K562 (cell line): Measurements from ENCODE around the gene WDFY2. TPM values are rescaled to one million over a fixed set of nuclear protein-coding genes. Genes with fewer than 3 reads are reported as not detected.

Experiments
- ATAC-seq: fragments of 200-7000 bp; cut with Tn5 transposase; 3 replicates; pipeline ENCODE4 v1.9.1; 2020; ENCODE audit warnings: moderate library complexity
- BruUV-seq: library from RNA; stranded (reverse); fragments of 400-500 nt; replicated peaks from 2 replicates; lab custom pipeline; 2021; lab: Mats Ljungman, UMichigan
- CTCF ChIA-PET: fragments of 300-600 bp; formaldehyde crosslinking; extraction: SDS; loops from one replicate; lab custom pipeline; 2021; ENCODE audit warnings: low intra/inter-chr PET ratio; lab: Yijun Ruan, JAX
- POLR2A ChIA-PET: fragments of 300-600, 350-650 bp; sonication (Branson Sonifier 250); formaldehyde crosslinking; extraction: SDS; loops from one replicate; lab custom pipeline; 2021; ENCODE audit warnings: antibody characterized with exemption, inconsistent platforms; lab: Yijun Ruan, JAX
- DNase-seq, 4 experiments: peaks; one replicate each; pipeline versions ENCODE4 v3.0.0 to v3.0.0-alpha.2; 2011 to 2018; ENCODE audit warnings: low spot score in 3 of 4, mixed read lengths in 3 of 4; ENCODE audit errors: extremely low read depth in 1 of 4
- FAIRE-seq: peaks from 2 replicates; lab custom pipeline; 2011; peaks lifted over from hg19 to GRCh38; lab: Jason Lieb, UNC
- H2AFZ ChIP-seq: 2 replicates; pipeline ENCODE4 v1.6.0; 2011; ENCODE audit warnings: low read depth, low read length, control low read depth, inconsistent platforms
- H3K27ac ChIP-seq: fragments of 200-600 bp; 3 replicates; pipeline ENCODE4 v1.8.0; 2011; ENCODE audit warnings: low read depth, mild to moderate bottlenecking, control low read depth, inconsistent platforms, low read length, moderate library complexity, mixed read lengths; ENCODE audit errors: extremely low read depth
- H3K27me3 ChIP-seq, 2 experiments: fragments of 300-600 bp in 1 of 2; 2 replicates in 1 of 2; 3 replicates in 1 of 2; pipeline versions ENCODE4 v1.6.0 to v1.8.0; 2011; ENCODE audit warnings: inconsistent platforms in 2 of 2, low read length in 2 of 2, mild to moderate bottlenecking in 1 of 2, mixed read lengths in 1 of 2, moderate library complexity in 1 of 2; ENCODE audit not compliant: control insufficient read depth in 2 of 2, insufficient read depth in 2 of 2
- H3K36me3 ChIP-seq: fragments of 300-600 bp; 3 replicates; pipeline ENCODE4 v1.8.0; 2011; ENCODE audit warnings: mild to moderate bottlenecking, low read length, inconsistent platforms; ENCODE audit not compliant: control insufficient read depth, insufficient read depth
- H3K4me1 ChIP-seq, 2 experiments: fragments of 200-600 bp in 1 of 2; replicated peaks in 1 of 2; 2 replicates in 1 of 2; 3 replicates in 1 of 2; pipeline versions ENCODE4 v1.5.1 to v1.8.0; 2011; ENCODE audit warnings: inconsistent platforms in 2 of 2, low read length in 2 of 2, mild to moderate bottlenecking in 1 of 2, mixed read lengths in 1 of 2, moderate library complexity in 1 of 2; ENCODE audit not compliant: control insufficient read depth in 2 of 2, insufficient read depth in 2 of 2
- H3K4me2 ChIP-seq: 2 replicates; pipeline ENCODE4 v1.6.1; 2011; ENCODE audit warnings: low read length, control low read depth, inconsistent platforms, mixed read lengths; ENCODE audit not compliant: insufficient read depth
- H3K4me3 ChIP-seq: fragments of 200-600 bp; sonication (generic), shearing (Covaris generic); 2 replicates; pipeline ENCODE4 v1.5.1; 2016; ENCODE audit warnings: control low read depth, inconsistent platforms
- H3K79me2 ChIP-seq: fragments of 200-600 bp; 3 replicates; pipeline ENCODE4 v1.8.0; 2011; ENCODE audit warnings: low read length, inconsistent platforms; ENCODE audit not compliant: control insufficient read depth, insufficient read depth
- H3K9ac ChIP-seq, 2 experiments: 2 replicates each; pipeline versions ENCODE4 v1.6.0 to v1.6.1; 2011; ENCODE audit warnings: low read depth in 2 of 2, low read length in 2 of 2, control low read depth in 1 of 2, inconsistent platforms in 1 of 2, mild to moderate bottlenecking in 1 of 2, mixed read lengths in 1 of 2; ENCODE audit not compliant: insufficient read depth in 1 of 2
- H3K9me1 ChIP-seq: one replicate; pipeline ENCODE4 v1.6.0; 2011; ENCODE audit warnings: inconsistent platforms, mild to moderate bottlenecking, low read length, moderate library complexity; ENCODE audit not compliant: control insufficient read depth, insufficient read depth
- H3K9me3 ChIP-seq: replicated peaks from 2 replicates; pipeline ENCODE4 v1.5.1; 2011; ENCODE audit warnings: low read depth, low read length, inconsistent platforms; ENCODE audit not compliant: control insufficient read depth, insufficient read depth
- H4K20me1 ChIP-seq: replicated peaks from 2 replicates; pipeline ENCODE4 v1.6.1; 2011; ENCODE audit warnings: low read length, inconsistent platforms, mixed read lengths; ENCODE audit not compliant: control insufficient read depth, insufficient read depth
- EP300 ChIP-seq: IDR thresholded peaks from 2 replicates; pipeline ENCODE4 v1.6.1; 2012; ENCODE audit warnings: low read length, improper control_type of control experiment
- HDAC8 ChIP-seq: fragments of 450-650 bp; IDR thresholded peaks from 2 replicates; pipeline ENCODE4 v1.6.1; 2016; ENCODE audit warnings: mild to moderate bottlenecking, missing genetic modification characterization, moderate library complexity, missing compliant biosample characterization
- HDGF ChIP-seq: fragments of 450-650 bp; IDR thresholded peaks from 2 replicates; pipeline ENCODE4 v1.6.1; 2016
- HNRNPH1 ChIP-seq: fragments of 200-400 bp; formaldehyde crosslinking; optimal IDR thresholded peaks from 2 replicates; pipeline ENCODE3; 2017; ENCODE audit warnings: low read depth, mild to moderate bottlenecking, low read length, moderate library complexity
- MCM5 ChIP-seq: fragments of 450-650 bp; IDR thresholded peaks from 2 replicates; pipeline ENCODE4 v1.6.1; 2016; ENCODE audit warnings: low read depth
- POLR2AphosphoS5 ChIP-seq: IDR thresholded peaks from 2 replicates; pipeline ENCODE4 v1.6.1; 2011; ENCODE audit warnings: mild to moderate bottlenecking, low read depth, low read length, moderate library complexity; ENCODE audit not compliant: control insufficient read depth, insufficient read depth
- SIN3B ChIP-seq: fragments of 450-650 bp; IDR thresholded peaks from 2 replicates; pipeline ENCODE4 v1.6.1; 2017; ENCODE audit warnings: low read depth, mild to moderate bottlenecking, moderate library complexity
- SLC30A9 ChIP-seq: fragments of 250-450 bp; sonication (Bioruptor Pico); IDR thresholded peaks from 2 replicates; pipeline ENCODE4 v1.8.0; 2022; ENCODE audit warnings: mild to moderate bottlenecking, moderate library complexity
- TARDBP ChIP-seq: fragments of 450-650 bp; IDR thresholded peaks from 2 replicates; pipeline ENCODE4 v1.6.1; 2016
- ZNF174 ChIP-seq: fragments of 250-450 bp; sonication (Bioruptor Pico); IDR thresholded peaks from 2 replicates; pipeline ENCODE4 v1.4.0; 2020; ENCODE audit warnings: mild to moderate bottlenecking
- ZNF274 ChIP-seq: IDR thresholded peaks from 2 replicates; pipeline ENCODE4 v1.6.1; 2011; ENCODE audit warnings: low read depth, mild to moderate bottlenecking, low read length, moderate library complexity, borderline replicate concordance
- ZSCAN29 ChIP-seq: fragments of 450-650 bp; IDR thresholded peaks from 2 replicates; pipeline ENCODE4 v1.6.1; 2017
- WGBS: fragments of 100-300 bp; shearing (Covaris generic); methylation state at CpG from one replicate; pipeline ENCODE4 v1.1.6; 2016; ENCODE audit warnings: low coverage, mixed read lengths; ENCODE audit not compliant: insufficient coverage; ENCODE audit errors: missing lambda C conversion rate; 5-methylcytosine and 5-hydroxymethylcytosine counted together
- in situ Hi-C: fragments of 300-500 bp; cut with MboI; formaldehyde crosslinking; loops from 4 replicates; pipeline ENCODE4 v1.15.0; 2018; ENCODE audit warnings: inconsistent platforms, mixed read lengths
- intact Hi-C: fragments of 100-400 bp; cut with micrococcal nuclease; formaldehyde crosslinking; loops from 2 replicates; pipeline ENCODE4 v1.14.2; 2022
- polyA plus RNA-seq, 8 experiments: library from polyadenylated mRNA; depleted of rRNA in 4 of 8; stranded (reverse) in 5 of 8; unstranded in 3 of 8; fragments of >200 nt; fragmentation: Nextera tagmentation in 2 of 8; fragmentation: Illumina TruSeq in 1 of 8; extraction: Ambion mirVana in 2 of 8; extraction: Trizol in 1 of 8; gene quantifications; 2 replicates each; pipeline versions ENCODE4 v1.2.1 to v1.2.3, GENCODE V29; 2011 to 2014; ENCODE audit warnings: inconsistent platforms in 1 of 8, missing spikeins in 1 of 8
- total RNA-seq, 7 experiments: library from RNA; depleted of rRNA in 6 of 7; stranded (reverse); fragments of >200 nt in 6 of 7; fragmentation: Illumina TruSeq in 2 of 7; extraction: Trizol in 2 of 7; gene quantifications; 2 replicates each; pipeline versions ENCODE4 v1.2.1 to v1.2.3, GENCODE V29; 2011 to 2021; ENCODE audit warnings: low replicate concordance in 1 of 7

The WDFY2 gene
- total and polyA plus RNA-seq, 9 of the 15 experiments (the other 6 are each of a cell fraction or from before 2014, with no cell fraction given): 0.66 to 6.4 (median 4.4) TPM

DNA sequence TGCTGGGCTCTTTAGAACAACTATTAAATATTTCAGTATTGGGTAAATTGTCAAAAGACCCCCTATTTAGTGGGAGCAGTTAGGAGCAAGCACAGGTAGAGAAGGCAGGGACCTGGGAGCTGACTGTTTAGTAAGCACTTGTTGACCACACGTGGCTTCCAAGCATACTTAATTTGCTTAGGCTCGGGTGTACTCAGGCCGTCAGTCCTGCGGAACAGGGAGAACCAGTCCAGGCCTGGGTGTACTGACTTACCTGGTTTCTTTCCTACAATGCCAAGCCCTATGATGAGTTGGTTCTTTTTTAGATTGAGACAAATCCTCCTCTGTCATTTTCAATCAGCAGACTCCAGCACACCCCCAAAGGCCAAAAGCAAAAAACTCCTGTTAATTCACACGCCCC is 90.0 kb downstream of the WDFY2 start:
- H3K4me2 ChIP-seq: no peak overlapping the region
- TF ChIP-seq ZSCAN29: no peak
- TF ChIP-seq TARDBP: no peak
- no peak for TF ChIP-seq HNRNPH1
- TF ChIP-seq MCM5: no peak
- no peak for TF ChIP-seq ZNF274
- TF ChIP-seq SLC30A9 (CRISPR knock-in tag): no peak
- no peak for TF ChIP-seq ZNF174 (CRISPR knock-in tag)
- no peak for TF ChIP-seq SIN3B
- TF ChIP-seq HDGF: no peak
- no peak for TF ChIP-seq POLR2AphosphoS5
- TF ChIP-seq HDAC8 (tag): no peak
- no peak for TF ChIP-seq EP300
- TF ChIP-seq, all 486 proteins: peak for 0
- no peaks in the 10 kb centered on the region; the same call in 2 of the 3 replicates for H3K79me2 ChIP-seq
- BruUV-seq: no TSS peak
- no peaks in the 10 kb centered on the region for H3K36me3 ChIP-seq
- in situ Hi-C loops (no loop called here), intact Hi-C loops (no loop called here)
- no peak overlapping the region for H3K4me3 ChIP-seq
- no peaks in the 10 kb centered on the region for H3K9me1 ChIP-seq
- CTCF ChIA-PET: no interaction called here
- no peak overlapping the region for H3K27ac ChIP-seq
- 86% methylated on average over 5 of the region's 5 CpGs for WGBS
- no peak overlapping the region for H2AFZ ChIP-seq
- FAIRE-seq (no peak), ATAC-seq (no peak), DNase-seq (no peak)
- no peaks in the 10 kb centered on the region for H3K4me1 ChIP-seq
- POLR2A ChIA-PET: interaction anchor here (1.0 kb wide), 1 partner anchor 9 kb away, joined by 3 read pairs; no protein-coding TSS in a partner anchor
- H3K9me3 ChIP-seq: no peaks in the 10 kb centered on the region
- H3K9ac ChIP-seq: no peak overlapping the region
- no peaks in the 10 kb centered on the region for H3K27me3 ChIP-seq
- no peaks in the 10 kb centered on the region for H4K20me1 ChIP-seq
